HCT116 (cell line): Measurements from ENCODE around the gene SLC12A5. TPM values are rescaled to one million over a fixed set of nuclear protein-coding genes. Genes with fewer than 3 reads are reported as not detected.

Experiments
- ATAC-seq: fragments of 200-7000 bp; cut with Tn5 transposase; 2 replicates; pipeline ENCODE4 v1.9.1; 2020; ENCODE audit warnings: mild to moderate bottlenecking, moderate library complexity
- BruUV-seq: library from RNA; stranded (reverse); fragments of 400-500 nt; replicated peaks from 2 replicates; lab custom pipeline; 2021; lab: Mats Ljungman, UMichigan
- CTCF ChIA-PET: fragments of 300-600 bp; sonication (Branson Sonifier 250); formaldehyde crosslinking; loops from one replicate; lab custom pipeline; 2021; ENCODE audit warnings: antibody characterized with exemption; lab: Charles Lee
- POLR2A ChIA-PET: fragments of 300-600, 350-600 bp; sonication (Branson Sonifier 250); formaldehyde crosslinking; loops from one replicate; lab custom pipeline; 2021; ENCODE audit warnings: antibody characterized with exemption; lab: Charles Lee
- RAD21 ChIA-PET, 2 experiments: fragments of 300-600 bp; sonication (Branson Sonifier 250); formaldehyde crosslinking; loops; one replicate each; lab custom pipeline; 2023; ENCODE audit warnings: low total read pairs in 2 of 2; ENCODE audit not compliant: uncharacterized antibody in 2 of 2, unreplicated experiment in 2 of 2, low non-redundant PET in 1 of 2; lab: Charles Lee
- DNase-seq: peaks from one replicate; pipeline ENCODE4 v3.0.0-alpha.2; 2010; ENCODE audit warnings: low read depth, low spot score
- H2AFZ ChIP-seq: fragments of 200-600 bp; shearing (Covaris generic), sonication (generic); 2 replicates; pipeline ENCODE4 v1.6.1; 2017; ENCODE audit warnings: low read depth, mixed run types, mixed read lengths, antibody characterized with exemption, low read length; ENCODE audit not compliant: poor library complexity, severe bottlenecking
- H3K27ac ChIP-seq: 2 replicates; pipeline ENCODE4 v1.5.1; 2012; ENCODE audit warnings: low read depth, low read length
- H3K27me3 ChIP-seq: fragments of 200-600 bp; sonication (generic); 2 replicates; pipeline ENCODE4 v1.6.1; 2016; ENCODE audit warnings: mixed run types, low read length, mixed read lengths; ENCODE audit not compliant: insufficient read depth
- H3K36me3 ChIP-seq, 2 experiments: fragments of 200-500 bp in 1 of 2; fragments of 200-600 bp in 1 of 2; sonication (Bioruptor generic) in 1 of 2; sonication (generic) in 1 of 2; 2 replicates each; pipeline versions ENCODE4 v1.5.1 to v1.6.1; 2014 to 2016; ENCODE audit warnings: low read length in 2 of 2, inconsistent platforms in 1 of 2, mixed read lengths in 1 of 2, mixed run types in 1 of 2; ENCODE audit not compliant: insufficient read depth in 2 of 2, control insufficient read depth in 1 of 2
- H3K4me1 ChIP-seq, 2 experiments: fragments of 200-600 bp in 1 of 2; sonication (generic) in 1 of 2; 2 replicates each; pipeline versions ENCODE4 v1.5.1 to v1.6.1; 2012 to 2017; ENCODE audit warnings: low read length in 2 of 2, inconsistent platforms in 1 of 2, mild to moderate bottlenecking in 1 of 2, mixed read lengths in 1 of 2, mixed run types in 1 of 2, moderate library complexity in 1 of 2; ENCODE audit not compliant: insufficient read depth in 2 of 2, control insufficient read depth in 1 of 2
- H3K4me2 ChIP-seq: fragments of 200-600 bp; sonication (generic); 2 replicates; pipeline ENCODE4 v1.6.1; 2017; ENCODE audit warnings: mixed run types, low read length, mixed read lengths
- H3K4me3 ChIP-seq, 2 experiments: fragments of 200-600 bp in 1 of 2; sonication (generic) in 1 of 2; replicated peaks in 1 of 2; 2 replicates each; pipeline ENCODE4 v1.5.1; 2011 to 2016; ENCODE audit warnings: low read length in 2 of 2, control low read depth in 1 of 2, low read depth in 1 of 2, mild to moderate bottlenecking in 1 of 2, mixed read lengths in 1 of 2, mixed run types in 1 of 2
- H3K79me2 ChIP-seq: fragments of 200-600 bp; sonication (generic); 2 replicates; pipeline ENCODE4 v1.6.1; 2017; ENCODE audit warnings: mild to moderate bottlenecking, mixed run types, low read length, moderate library complexity, mixed read lengths; ENCODE audit not compliant: insufficient read depth
- H3K9ac ChIP-seq: fragments of 200-600 bp; sonication (generic); 2 replicates; pipeline ENCODE4 v1.6.1; 2016; ENCODE audit warnings: low read length, mixed read lengths
- H3K9me2 ChIP-seq: fragments of 200-600 bp; sonication (generic), shearing (Covaris generic); 2 replicates; pipeline ENCODE4 v1.6.1; 2017; ENCODE audit warnings: mixed run types, mild to moderate bottlenecking, moderate library complexity; ENCODE audit not compliant: insufficient read depth
- H3K9me3 ChIP-seq, 2 experiments: fragments of 200-500 bp in 1 of 2; fragments of 200-600 bp in 1 of 2; sonication (Bioruptor generic) in 1 of 2; sonication (generic) in 1 of 2; 2 replicates each; pipeline ENCODE4 v1.6.1; 2014 to 2017; ENCODE audit warnings: low read length in 2 of 2, mixed read lengths in 2 of 2, inconsistent platforms in 1 of 2, low read depth in 1 of 2, mild to moderate bottlenecking in 1 of 2, mixed run types in 1 of 2, moderate library complexity in 1 of 2; ENCODE audit not compliant: control insufficient read depth in 1 of 2, insufficient read depth in 1 of 2
- H4K20me1 ChIP-seq: fragments of 200-600 bp; sonication (generic), shearing (Covaris generic); 2 replicates; pipeline ENCODE4 v1.6.1; 2017; ENCODE audit warnings: mixed run types, mild to moderate bottlenecking, moderate library complexity; ENCODE audit not compliant: insufficient read depth
- CBX3 ChIP-seq: IDR thresholded peaks from 2 replicates; pipeline ENCODE4 v1.6.1; 2012; ENCODE audit warnings: low read depth
- RAD21 ChIP-seq: IDR thresholded peaks from 2 replicates; pipeline ENCODE4 v1.6.1; 2012; ENCODE audit warnings: low read depth, mild to moderate bottlenecking
- TCF7L2 ChIP-seq: IDR thresholded peaks from 2 replicates; pipeline ENCODE4 v1.7.0; 2011; ENCODE audit warnings: borderline replicate concordance, inconsistent platforms; ENCODE audit not compliant: insufficient read depth, insufficient read length; ENCODE audit errors: extremely low read depth
- intact Hi-C: fragments of 100-400 bp; cut with micrococcal nuclease; formaldehyde crosslinking; loops from 2 replicates; pipeline ENCODE4 v1.10.0; 2022
- total RNA-seq: library from RNA; stranded (reverse); gene quantifications from one replicate; pipeline ENCODE4 v1.2.1, GENCODE V29; 2021; ENCODE audit not compliant: unreplicated experiment
- TF ChIP-seq, protein P1 (sequence below): IDR thresholded peaks from 2 replicates; pipeline ENCODE4 v1.6.1; 2012; ENCODE audit warnings: low read depth

SLC12A5 gene
- total RNA-seq, 1 experiment from 2014 or later, result 1.9 TPM

DNA sequence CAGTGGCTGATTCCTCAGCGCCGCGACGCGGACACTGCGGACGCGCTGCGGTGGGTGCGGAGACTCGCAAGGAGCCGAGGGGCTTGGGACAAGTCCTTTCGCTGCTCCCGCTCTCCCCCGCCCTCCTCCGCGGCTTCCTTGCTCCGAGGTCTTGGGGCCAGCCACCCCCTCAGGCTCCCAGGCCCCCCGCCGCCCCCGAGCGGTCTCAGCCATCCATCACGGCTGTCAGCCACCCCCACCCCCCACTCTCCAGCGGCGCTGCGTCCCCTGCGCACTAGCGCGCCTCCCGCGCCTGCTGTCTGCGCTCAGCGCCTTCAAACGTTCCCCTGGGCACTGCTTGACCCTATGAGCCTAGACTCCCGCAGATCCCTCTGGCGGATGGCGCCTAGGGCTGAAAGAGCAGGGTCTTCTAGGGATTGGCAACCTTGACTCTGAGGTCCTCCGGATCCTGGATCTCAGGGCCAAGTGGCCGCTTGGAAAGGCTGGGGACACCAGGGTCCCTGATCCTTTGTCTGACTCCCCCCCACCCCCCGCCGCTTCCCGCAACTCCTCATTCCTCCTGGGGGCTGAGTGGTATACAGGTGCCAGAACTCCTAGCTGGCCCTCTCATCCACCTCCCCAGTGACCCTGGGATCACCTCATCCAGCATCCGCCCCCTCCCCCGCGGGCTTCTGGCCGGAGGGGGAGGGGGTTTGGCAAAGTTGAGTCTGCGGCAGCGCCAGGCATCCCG is 1.4 kb downstream of the SLC12A5 start:
- Histone ChIP-seq H3K27ac (no peak overlapping the region), H3K9me3 (no peaks in the 10 kb centered on the region), H4K20me1 (no peaks in the 10 kb centered on the region), H3K9me2 (no peaks in the 10 kb centered on the region), H3K4me2 (no peak overlapping the region), H3K79me2 (no peaks in the 10 kb centered on the region), H3K4me1 (no peaks in the 10 kb centered on the region; a peak in 1 of 4 replicates), H3K36me3 (no peaks in the 10 kb centered on the region), H2AFZ (no peak overlapping the region), H3K9ac (no peak overlapping the region), H3K4me3 (no peak overlapping the region), H3K27me3 (peaks cover 50% of the 10 kb centered on the region)
- ATAC-seq (no peak), DNase-seq (no peak)
- no TSS peak for BruUV-seq
- RAD21 ChIA-PET, result no interaction called here
- TF ChIP-seq RAD21, result no peak
- TF ChIP-seq TCF7L2, result no peak
- TF ChIP-seq, protein P1, sequence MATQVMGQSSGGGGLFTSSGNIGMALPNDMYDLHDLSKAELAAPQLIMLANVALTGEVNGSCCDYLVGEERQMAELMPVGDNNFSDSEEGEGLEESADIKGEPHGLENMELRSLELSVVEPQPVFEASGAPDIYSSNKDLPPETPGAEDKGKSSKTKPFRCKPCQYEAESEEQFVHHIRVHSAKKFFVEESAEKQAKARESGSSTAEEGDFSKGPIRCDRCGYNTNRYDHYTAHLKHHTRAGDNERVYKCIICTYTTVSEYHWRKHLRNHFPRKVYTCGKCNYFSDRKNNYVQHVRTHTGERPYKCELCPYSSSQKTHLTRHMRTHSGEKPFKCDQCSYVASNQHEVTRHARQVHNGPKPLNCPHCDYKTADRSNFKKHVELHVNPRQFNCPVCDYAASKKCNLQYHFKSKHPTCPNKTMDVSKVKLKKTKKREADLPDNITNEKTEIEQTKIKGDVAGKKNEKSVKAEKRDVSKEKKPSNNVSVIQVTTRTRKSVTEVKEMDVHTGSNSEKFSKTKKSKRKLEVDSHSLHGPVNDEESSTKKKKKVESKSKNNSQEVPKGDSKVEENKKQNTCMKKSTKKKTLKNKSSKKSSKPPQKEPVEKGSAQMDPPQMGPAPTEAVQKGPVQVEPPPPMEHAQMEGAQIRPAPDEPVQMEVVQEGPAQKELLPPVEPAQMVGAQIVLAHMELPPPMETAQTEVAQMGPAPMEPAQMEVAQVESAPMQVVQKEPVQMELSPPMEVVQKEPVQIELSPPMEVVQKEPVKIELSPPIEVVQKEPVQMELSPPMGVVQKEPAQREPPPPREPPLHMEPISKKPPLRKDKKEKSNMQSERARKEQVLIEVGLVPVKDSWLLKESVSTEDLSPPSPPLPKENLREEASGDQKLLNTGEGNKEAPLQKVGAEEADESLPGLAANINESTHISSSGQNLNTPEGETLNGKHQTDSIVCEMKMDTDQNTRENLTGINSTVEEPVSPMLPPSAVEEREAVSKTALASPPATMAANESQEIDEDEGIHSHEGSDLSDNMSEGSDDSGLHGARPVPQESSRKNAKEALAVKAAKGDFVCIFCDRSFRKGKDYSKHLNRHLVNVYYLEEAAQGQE, result no peak
- no peak for TF ChIP-seq CBX3
- CTCF ChIA-PET, result no interaction called here
- POLR2A ChIA-PET, result no interaction called here
- intact Hi-C loops, result no loop called here
